ENCODE data around the gene RXRB.
A peak's percentile ranks its signal among the peaks of the same experiment; 100 is the strongest.

The RXRB gene

GRCh38 chr6:33197431-33198048 is 2.9 kb downstream of the RXRB start:
- Histone ChIP-seq H3K27ac (ENCODE audit: insufficient read depth, low read length, poor library complexity, severe bottlenecking) (peak overlapping the region; percentile 12), H3K4me3 (ENCODE audit: insufficient read depth, low read depth, low read length, poor library complexity, severe bottlenecking) (no peak overlapping the region), H3K36me3 (ENCODE audit: control insufficient read depth, insufficient read depth, low read length) (peaks cover 40% of the 10 kb centered on the region), H3K4me1 (ENCODE audit: control insufficient read depth, insufficient read depth, low read length, poor library complexity, severe bottlenecking) (peaks cover 25% of the 10 kb centered on the region), H3K9me3 (ENCODE audit: control insufficient read depth, low read length) (no peaks in the 10 kb centered on the region), H3K27me3 (replicated peaks; ENCODE audit: control insufficient read depth, insufficient read depth, low read length, poor library complexity, severe bottlenecking) (no peaks in the 10 kb centered on the region)
- DNase-seq, result no peak

- Histone ChIP-seq H3K36me3 (ENCODE audit: control insufficient read depth, insufficient read depth, low read length) (peaks cover 40% of the 10 kb centered on the region), H3K27ac (ENCODE audit: insufficient read depth, low read length, poor library complexity, severe bottlenecking) (no peak overlapping the region), H3K9me3 (ENCODE audit: control insufficient read depth, low read length) (no peaks in the 10 kb centered on the region), H3K4me3 (ENCODE audit: insufficient read depth, low read depth, low read length, poor library complexity, severe bottlenecking) (no peak overlapping the region), H3K4me1 (ENCODE audit: control insufficient read depth, insufficient read depth, low read length, poor library complexity, severe bottlenecking) (peaks cover 23% of the 10 kb centered on the region), H3K27me3 (replicated peaks; ENCODE audit: control insufficient read depth, insufficient read depth, low read length, poor library complexity, severe bottlenecking) (peaks cover 13% of the 10 kb centered on the region)
- no peak for DNase-seq
These were observed 4.9 kb downstream of the RXRB start for GRCh38 chr6:33195304-33196165.

GRCh38 chr6:33194431-33194979 is 6.0 kb downstream of the RXRB start:
- no peaks in the 10 kb centered on the region for H3K9me3 ChIP-seq (ENCODE audit: control insufficient read depth, low read length)
- no peak overlapping the region for H3K27ac ChIP-seq (ENCODE audit: insufficient read depth, low read length, poor library complexity, severe bottlenecking)
- H3K27me3 ChIP-seq (replicated peaks; ENCODE audit: control insufficient read depth, insufficient read depth, low read length, poor library complexity, severe bottlenecking), result peaks cover 13% of the 10 kb centered on the region
- no peak for DNase-seq
- H3K36me3 ChIP-seq (ENCODE audit: control insufficient read depth, insufficient read depth, low read length), result peaks cover 40% of the 10 kb centered on the region
- no peak overlapping the region for H3K4me3 ChIP-seq (ENCODE audit: insufficient read depth, low read depth, low read length, poor library complexity, severe bottlenecking)
- H3K4me1 ChIP-seq (ENCODE audit: control insufficient read depth, insufficient read depth, low read length, poor library complexity, severe bottlenecking), result peaks cover 18% of the 10 kb centered on the region

GRCh38 chr6:33193619-33194018 is 6.8 kb downstream of the RXRB start:
- Histone ChIP-seq H3K4me1 (ENCODE audit: control insufficient read depth, insufficient read depth, low read length, poor library complexity, severe bottlenecking) (peaks cover 14% of the 10 kb centered on the region), H3K4me3 (ENCODE audit: insufficient read depth, low read depth, low read length, poor library complexity, severe bottlenecking) (no peak overlapping the region)
- DNase-seq, result no peak

GRCh38 chr6:33192671-33193602 is 7.5 kb downstream of the RXRB start:
- Histone ChIP-seq H3K4me1 (ENCODE audit: control insufficient read depth, insufficient read depth, low read length, poor library complexity, severe bottlenecking) (peaks cover 14% of the 10 kb centered on the region), H3K27ac (ENCODE audit: insufficient read depth, low read length, poor library complexity, severe bottlenecking) (peak overlapping the region; percentile 3), H3K9me3 (ENCODE audit: control insufficient read depth, low read length) (no peaks in the 10 kb centered on the region), H3K27me3 (replicated peaks; ENCODE audit: control insufficient read depth, insufficient read depth, low read length, poor library complexity, severe bottlenecking) (peaks cover 16% of the 10 kb centered on the region), H3K36me3 (ENCODE audit: control insufficient read depth, insufficient read depth, low read length) (peaks cover 37% of the 10 kb centered on the region), H3K4me3 (ENCODE audit: insufficient read depth, low read depth, low read length, poor library complexity, severe bottlenecking) (peak overlapping the region; percentile 48)
- DNase-seq, result no peak

More at GRCh38 chr6:33193619-33194018, 6.8 kb downstream of the RXRB start:
- H3K27me3 ChIP-seq (replicated peaks; ENCODE audit: control insufficient read depth, insufficient read depth, low read length, poor library complexity, severe bottlenecking), result peaks cover 16% of the 10 kb centered on the region
- H3K9me3 ChIP-seq (ENCODE audit: control insufficient read depth, low read length), result no peaks in the 10 kb centered on the region
- peaks cover 40% of the 10 kb centered on the region for H3K36me3 ChIP-seq (ENCODE audit: control insufficient read depth, insufficient read depth, low read length)
- H3K27ac ChIP-seq (ENCODE audit: insufficient read depth, low read length, poor library complexity, severe bottlenecking), result no peak overlapping the region

- peak within 1 kb of the TSS; percentile 3 for H3K27ac ChIP-seq (ENCODE audit: insufficient read depth, low read length, poor library complexity, severe bottlenecking)
These were observed 8.3 kb downstream of the RXRB start, which contains the start of gene COL11A2 for GRCh38 chr6:33192105-33192646. COL11A2 (minus strand) TSS chr6:33192467; CDS start chr6:33192240, 227 bp downstream.

GRCh38 chr6:33191383-33192104 is 8.9 kb downstream of the RXRB start:
- DNase-seq, result no peak
- H3K36me3 ChIP-seq (ENCODE audit: control insufficient read depth, insufficient read depth, low read length), result peaks cover 26% of the 10 kb centered on the region
- H3K27ac ChIP-seq (ENCODE audit: insufficient read depth, low read length, poor library complexity, severe bottlenecking), result no peak overlapping the region
- H3K9me3 ChIP-seq (ENCODE audit: control insufficient read depth, low read length), result no peaks in the 10 kb centered on the region
- peak overlapping the region; percentile 21 for H3K4me3 ChIP-seq (ENCODE audit: insufficient read depth, low read depth, low read length, poor library complexity, severe bottlenecking)
- peaks cover 16% of the 10 kb centered on the region for H3K27me3 ChIP-seq (replicated peaks; ENCODE audit: control insufficient read depth, insufficient read depth, low read length, poor library complexity, severe bottlenecking)
- peaks cover 14% of the 10 kb centered on the region for H3K4me1 ChIP-seq (ENCODE audit: control insufficient read depth, insufficient read depth, low read length, poor library complexity, severe bottlenecking)

More at GRCh38 chr6:33192105-33192646, 8.3 kb downstream of the RXRB start, which contains the start of gene COL11A2:
- peak within 1 kb of the TSS; percentile 48 for H3K4me3 ChIP-seq (ENCODE audit: insufficient read depth, low read depth, low read length, poor library complexity, severe bottlenecking)
- H3K9me3 ChIP-seq (ENCODE audit: control insufficient read depth, low read length), result no peaks in the 10 kb centered on the region
- H3K4me1 ChIP-seq (ENCODE audit: control insufficient read depth, insufficient read depth, low read length, poor library complexity, severe bottlenecking), result peaks cover 14% of the 10 kb centered on the region
- peak in 1 of 3 donors; percentile 17 for DNase-seq
- H3K36me3 ChIP-seq (ENCODE audit: control insufficient read depth, insufficient read depth, low read length), result peaks cover 30% of the 10 kb centered on the region
- peaks cover 16% of the 10 kb centered on the region for H3K27me3 ChIP-seq (replicated peaks; ENCODE audit: control insufficient read depth, insufficient read depth, low read length, poor library complexity, severe bottlenecking)

GRCh38 chr6:33190504-33191107 is 9.9 kb downstream of the RXRB start:
- no peak overlapping the region for H3K27ac ChIP-seq (ENCODE audit: insufficient read depth, low read length, poor library complexity, severe bottlenecking)
- H3K36me3 ChIP-seq (ENCODE audit: control insufficient read depth, insufficient read depth, low read length), result peaks cover 16% of the 10 kb centered on the region
- no peaks in the 10 kb centered on the region for H3K9me3 ChIP-seq (ENCODE audit: control insufficient read depth, low read length)
- peaks cover 14% of the 10 kb centered on the region for H3K4me1 ChIP-seq (ENCODE audit: control insufficient read depth, insufficient read depth, low read length, poor library complexity, severe bottlenecking)
- no peak for DNase-seq
- peaks cover 16% of the 10 kb centered on the region for H3K27me3 ChIP-seq (replicated peaks; ENCODE audit: control insufficient read depth, insufficient read depth, low read length, poor library complexity, severe bottlenecking)
- no peak overlapping the region for H3K4me3 ChIP-seq (ENCODE audit: insufficient read depth, low read depth, low read length, poor library complexity, severe bottlenecking)
